GM18870 (cell line): ENCODE results near the gene XYLT1.
"Not testable (repeated sequence)": the region's sequence is repeated elsewhere in the genome, so short reads cannot be mapped to it uniquely, and the experiment has no call there.

ENCODE experiments used
- ATAC-seq: cut with Tn5 transposase; IDR thresholded peaks from one replicate; pipeline ENCODE4 v1.9.1; 2021; ENCODE audit warnings: moderate library complexity; ENCODE audit not compliant: unreplicated experiment

The XYLT1 gene

GRCh38 chr16:17340804-17341203 is 130.0 kb downstream of the XYLT1 start:
- no peak for ATAC-seq

GRCh38 chr16:17339764-17340541 is 130.8 kb downstream of the XYLT1 start:
- no peak for ATAC-seq

GRCh38 chr16:17338244-17338643 is 132.5 kb downstream of the XYLT1 start:
- ATAC-seq, result no peak

DNA sequence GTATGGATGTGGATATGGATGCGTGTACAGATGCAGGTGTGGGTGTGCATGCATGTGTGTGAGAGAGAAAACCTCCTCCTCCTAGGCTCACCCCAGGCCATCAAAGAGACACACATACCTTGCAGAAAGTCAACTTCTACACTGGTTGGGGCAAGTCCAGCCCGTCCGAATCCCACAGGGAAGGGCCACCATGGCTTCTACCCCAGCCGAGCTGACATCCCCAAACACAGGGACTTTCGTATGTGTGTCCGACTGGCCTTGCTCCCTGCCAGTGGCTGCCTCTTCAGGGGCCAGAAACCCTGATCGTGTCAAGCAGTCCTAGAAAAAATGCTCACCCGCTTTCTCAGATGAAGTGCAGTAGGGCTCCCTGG is 134.2 kb downstream of the XYLT1 start:
- ATAC-seq, result no peak

DNA sequence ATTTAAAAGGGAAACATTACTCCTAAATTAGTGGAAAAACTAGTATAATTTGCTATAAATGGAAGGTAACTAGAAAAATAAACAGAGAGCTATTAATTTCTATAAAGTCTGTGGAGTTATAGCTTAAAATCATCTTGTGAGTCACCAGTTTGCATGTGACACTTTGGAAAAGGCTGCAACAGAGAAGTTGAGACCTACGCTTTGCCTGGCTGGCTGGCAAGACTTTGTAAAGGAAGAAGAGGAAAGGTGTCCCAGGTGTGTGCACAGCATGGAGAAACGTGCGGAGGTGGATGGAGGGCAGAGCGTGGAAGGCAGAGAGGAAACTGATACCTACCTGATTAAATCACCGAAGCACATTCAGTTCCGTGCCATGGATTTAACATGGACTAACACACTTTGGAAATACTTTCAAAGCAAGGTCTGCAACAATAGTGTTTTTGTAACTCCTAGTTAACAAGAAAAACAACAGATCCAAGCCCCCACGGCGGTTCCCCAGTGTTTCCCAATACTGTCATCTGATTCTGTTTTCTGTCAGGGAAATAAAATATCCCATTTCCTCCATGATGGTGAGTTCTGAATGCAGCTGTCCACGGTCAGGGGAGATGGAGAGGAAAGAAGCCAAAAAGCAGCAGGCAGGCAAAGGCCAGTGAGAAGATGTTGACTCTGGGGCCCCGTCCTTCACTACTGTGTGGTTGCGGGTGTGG is 134.8 kb downstream of the XYLT1 start:
- no peak for ATAC-seq

- not testable (repeated sequence) for ATAC-seq
These were observed 135.4 kb downstream of the XYLT1 start for GRCh38 chr16:17335406-17335805.

DNA sequence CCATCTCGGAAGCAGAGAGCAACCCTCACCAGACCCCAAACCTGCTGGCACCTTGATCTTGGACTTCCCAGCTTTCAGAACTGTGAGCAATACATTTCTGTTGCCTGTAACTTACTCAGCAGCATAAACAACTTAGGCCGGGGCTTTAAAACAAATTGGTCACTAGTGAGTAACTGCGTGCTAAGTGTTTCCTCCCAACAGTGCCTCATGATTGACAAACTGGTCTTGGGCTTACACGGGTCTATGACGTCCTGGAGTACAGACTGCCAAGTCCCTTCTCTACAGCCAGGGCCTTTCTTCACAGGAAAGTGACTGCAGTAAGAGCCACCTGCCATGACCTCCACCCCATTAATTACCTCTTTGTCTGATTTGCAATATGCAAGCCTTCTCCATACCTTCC is 136.7 kb downstream of the XYLT1 start:
- no peak for ATAC-seq

DNA sequence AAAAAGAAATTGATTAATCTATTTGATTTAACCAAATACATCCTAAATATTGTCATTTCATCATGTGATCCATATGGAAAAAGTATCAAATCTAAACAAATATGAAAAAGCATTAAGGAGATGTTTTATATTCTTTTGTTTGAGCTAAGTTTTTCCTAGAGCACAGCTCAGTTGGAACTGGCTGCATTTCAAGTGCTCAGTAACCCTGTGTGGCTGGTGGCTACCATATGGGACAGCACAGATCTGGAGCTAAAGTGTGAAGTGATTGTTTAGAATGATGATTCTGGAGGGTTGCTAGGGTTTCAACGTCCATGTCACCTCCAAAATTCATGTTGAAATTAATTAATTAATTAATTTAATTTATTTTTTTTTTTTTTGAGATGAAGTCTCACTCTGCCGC is 137.5 kb downstream of the XYLT1 start:
- no peak for ATAC-seq

DNA sequence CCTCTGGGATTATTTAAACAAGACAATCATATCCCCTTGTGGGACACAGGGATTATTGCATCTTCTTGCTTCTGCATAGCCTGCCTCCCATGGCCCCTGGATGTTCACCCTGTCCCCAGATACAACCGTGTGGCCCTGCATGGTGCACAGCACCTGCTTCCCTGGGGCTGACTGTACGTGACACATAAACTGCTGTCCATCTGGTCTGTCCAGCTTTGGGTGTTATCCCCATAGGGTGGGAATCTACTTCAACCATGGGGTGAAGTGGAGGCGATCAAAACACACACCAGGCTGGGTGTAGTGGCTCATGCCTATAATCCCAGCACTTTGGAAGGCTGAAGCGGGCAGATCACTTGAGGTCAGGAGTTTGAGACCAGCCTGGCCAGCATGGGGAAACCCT is 138.8 kb downstream of the XYLT1 start:
- ATAC-seq, result no peak

- no peak for ATAC-seq
These were observed 139.6 kb downstream of the XYLT1 start for GRCh38 chr16:17331071-17331607.

DNA sequence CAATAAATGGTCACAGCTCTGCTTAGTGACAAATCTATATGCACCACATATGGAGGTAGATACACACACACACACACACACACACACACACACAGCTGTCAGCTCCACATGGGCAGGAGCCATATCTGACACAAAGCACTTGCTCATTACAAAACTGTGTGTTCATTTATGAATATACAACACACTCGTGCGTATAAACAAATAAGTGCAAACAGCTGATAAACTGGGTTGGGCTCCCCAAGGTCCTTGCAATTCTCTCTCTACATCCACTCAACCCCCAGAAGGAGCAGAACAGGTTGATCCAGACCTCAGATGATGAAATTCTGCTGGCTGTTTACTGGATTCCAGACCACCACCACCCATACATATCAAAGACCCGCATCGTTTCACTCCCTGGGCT is 140.7 kb downstream of the XYLT1 start:
- no peak for ATAC-seq

DNA sequence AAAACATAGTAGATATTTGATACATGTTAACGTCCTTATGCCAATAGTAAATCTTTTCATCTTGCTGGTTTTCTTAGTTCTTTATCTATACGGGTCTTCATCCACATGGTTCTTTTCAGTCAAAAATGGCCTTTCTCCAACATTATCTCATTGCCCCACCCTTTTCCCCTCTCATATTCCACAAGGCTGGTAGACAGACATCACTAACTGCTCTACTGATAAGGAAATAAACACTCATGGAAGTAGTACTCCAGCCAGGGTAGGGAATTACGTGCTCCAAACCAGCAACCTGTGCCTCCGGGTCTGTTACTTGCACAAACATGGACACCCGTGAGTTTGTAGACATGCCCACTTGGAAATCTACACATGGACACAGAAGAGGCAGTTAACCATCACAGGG is 141.4 kb downstream of the XYLT1 start:
- ATAC-seq, result no peak

- no peak for ATAC-seq
These were observed 141.8 kb downstream of the XYLT1 start for GRCh38 chr16:17328932-17329331.

GRCh38 chr16:17327664-17328335 is 143.0 kb downstream of the XYLT1 start:
- no peak for ATAC-seq

- ATAC-seq, result no peak
These were observed 145.2 kb downstream of the XYLT1 start for GRCh38 chr16:17325476-17326143.

- no peak for ATAC-seq
These were observed 146.3 kb downstream of the XYLT1 start for GRCh38 chr16:17324451-17324850.

GRCh38 chr16:17323171-17323570 is 147.6 kb downstream of the XYLT1 start:
- no peak for ATAC-seq

DNA sequence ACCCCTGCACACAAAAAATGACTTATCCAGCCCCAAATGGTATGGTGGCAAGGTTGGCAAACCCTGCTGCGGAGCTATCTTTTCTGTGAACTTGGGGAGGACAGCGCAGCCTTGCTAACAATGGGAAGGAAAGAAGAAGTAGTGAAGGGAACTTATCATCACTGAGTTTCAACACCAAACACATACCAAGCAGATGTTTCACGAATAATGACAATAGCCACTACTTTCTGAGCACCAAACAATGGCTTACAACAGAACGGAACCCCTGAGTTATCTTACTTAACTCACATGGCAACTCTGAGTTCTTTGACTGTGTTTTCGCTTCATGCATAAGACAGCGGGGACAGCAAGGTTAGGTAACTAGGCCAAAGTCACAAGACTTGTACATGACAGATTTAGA is 148.9 kb downstream of the XYLT1 start:
- ATAC-seq, result no peak

- ATAC-seq, result no peak
These were observed 150.8 kb downstream of the XYLT1 start for GRCh38 chr16:17320009-17320408.

GRCh38 chr16:17318238-17318637 is 152.5 kb downstream of the XYLT1 start:
- ATAC-seq, result no peak

DNA sequence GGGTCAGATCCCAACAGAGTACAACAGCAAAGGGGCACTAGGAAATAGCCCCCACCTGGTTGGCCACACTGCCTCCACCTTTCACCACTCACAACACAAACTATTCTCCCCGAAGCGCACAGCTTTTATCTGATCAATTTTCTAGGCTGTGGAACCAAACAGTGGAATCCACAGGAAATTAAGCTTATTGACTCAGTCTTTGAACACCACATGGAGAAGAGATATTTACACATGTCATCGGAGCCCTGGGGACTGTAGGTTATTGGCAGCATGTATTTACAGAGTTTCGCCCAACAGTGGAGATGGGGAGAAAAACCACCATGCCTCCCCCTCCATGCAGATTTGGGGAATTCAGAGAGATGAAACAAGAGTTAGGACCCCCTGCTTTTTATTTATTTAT is 154.8 kb downstream of the XYLT1 start:
- ATAC-seq, result no peak
